Right lobe of liver (tissue), 4 donors: ENCODE results near the gene SPATA6L.

Experiments used
- POLR2A ChIP-seq: fragments of 450-650 bp; IDR thresholded peaks from one replicate; pipeline ENCODE4 v1.6.1; 2017; ENCODE audit warnings: antibody characterized with exemption, mild to moderate bottlenecking
- TF ChIP-seq, protein P1 (sequence below), 4 donors: fragments of 200-600 bp in 3 of 4; fragments of 450-650 bp in 1 of 4; IDR thresholded peaks; one replicate each; pipeline versions ENCODE4 v1.5.1 to v1.8.0; 2016 to 2022; ENCODE audit warnings: antibody characterized with exemption in 4 of 4, mild to moderate bottlenecking in 2 of 4
- donor health status: DM: no; HTN: no; CAD: no.
- donor health status: DM: no; HTN: no; CAD: no.
- donor health status: DM: no; HTN: yes; CAD: no.

DNA sequence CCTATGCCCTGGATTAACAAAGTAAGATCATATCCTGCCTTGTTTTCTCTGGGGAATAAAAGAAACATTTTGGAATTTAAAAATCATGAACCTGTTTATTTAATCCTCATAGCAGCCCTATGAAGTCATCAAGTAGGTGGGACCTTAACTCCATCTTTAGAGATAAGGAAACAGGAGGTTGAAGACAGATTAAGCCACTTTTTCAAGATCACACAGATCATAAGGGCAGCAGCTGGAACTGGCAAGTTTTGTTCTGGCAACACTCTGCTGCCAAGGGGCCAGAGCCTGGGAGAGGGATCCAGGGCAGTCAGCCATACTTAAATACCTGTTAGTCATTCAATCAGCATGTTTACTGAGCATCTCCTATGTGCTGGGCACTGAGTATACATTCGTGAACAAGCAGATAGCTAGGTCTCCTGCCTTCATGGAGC is 112.3 kb downstream of the SPATA6L start:
- TF ChIP-seq, protein P1, sequence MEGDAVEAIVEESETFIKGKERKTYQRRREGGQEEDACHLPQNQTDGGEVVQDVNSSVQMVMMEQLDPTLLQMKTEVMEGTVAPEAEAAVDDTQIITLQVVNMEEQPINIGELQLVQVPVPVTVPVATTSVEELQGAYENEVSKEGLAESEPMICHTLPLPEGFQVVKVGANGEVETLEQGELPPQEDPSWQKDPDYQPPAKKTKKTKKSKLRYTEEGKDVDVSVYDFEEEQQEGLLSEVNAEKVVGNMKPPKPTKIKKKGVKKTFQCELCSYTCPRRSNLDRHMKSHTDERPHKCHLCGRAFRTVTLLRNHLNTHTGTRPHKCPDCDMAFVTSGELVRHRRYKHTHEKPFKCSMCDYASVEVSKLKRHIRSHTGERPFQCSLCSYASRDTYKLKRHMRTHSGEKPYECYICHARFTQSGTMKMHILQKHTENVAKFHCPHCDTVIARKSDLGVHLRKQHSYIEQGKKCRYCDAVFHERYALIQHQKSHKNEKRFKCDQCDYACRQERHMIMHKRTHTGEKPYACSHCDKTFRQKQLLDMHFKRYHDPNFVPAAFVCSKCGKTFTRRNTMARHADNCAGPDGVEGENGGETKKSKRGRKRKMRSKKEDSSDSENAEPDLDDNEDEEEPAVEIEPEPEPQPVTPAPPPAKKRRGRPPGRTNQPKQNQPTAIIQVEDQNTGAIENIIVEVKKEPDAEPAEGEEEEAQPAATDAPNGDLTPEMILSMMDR (IDR thresholded peaks at IDR 0.05), result no peak
- TF ChIP-seq POLR2A, result no peak
